Measurements from ENCODE around the gene PDZD4.

Gene PDZD4

DNA sequence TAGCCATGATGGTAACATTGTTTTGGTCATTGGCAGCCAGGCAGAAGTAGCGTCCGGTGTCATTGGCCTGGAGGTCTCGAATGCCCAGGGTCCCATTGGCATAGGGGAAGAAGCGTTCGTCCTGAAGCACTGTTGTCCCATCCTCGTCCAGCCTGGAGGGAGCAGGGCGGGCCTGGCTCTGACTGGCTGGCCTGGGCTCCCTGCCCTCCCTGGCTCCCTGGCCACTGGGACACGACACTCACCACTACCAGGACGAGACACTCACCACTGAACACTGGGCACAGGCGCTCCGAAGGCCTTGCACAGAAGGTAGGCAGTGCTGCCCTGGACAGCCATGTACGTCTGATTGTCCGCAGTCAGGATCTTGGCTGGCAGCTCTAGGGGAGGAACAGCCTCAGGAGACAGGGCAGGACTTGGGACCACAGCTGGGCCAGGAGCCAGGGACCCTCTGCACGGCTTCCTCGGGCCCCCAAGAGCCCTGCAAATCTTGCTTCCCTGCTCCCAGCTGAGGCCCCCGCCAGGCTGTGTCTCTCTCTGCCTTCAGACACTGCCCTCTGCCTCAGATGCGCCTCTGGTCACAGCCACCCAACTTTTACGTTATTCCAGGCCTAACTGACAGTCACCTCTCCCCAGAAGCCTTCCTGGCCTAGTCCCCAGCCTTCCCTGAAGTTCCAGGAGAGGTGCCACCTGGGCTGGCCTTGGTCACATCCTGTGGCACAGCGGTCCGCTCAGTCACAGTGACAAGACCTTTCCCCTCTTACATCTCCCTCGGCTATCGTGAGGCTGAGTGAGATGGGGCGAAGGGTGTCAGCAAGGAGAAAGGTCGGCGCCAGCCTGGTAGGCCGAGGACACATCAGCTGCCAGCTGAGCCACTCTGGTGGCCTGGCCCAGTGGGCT, 38.5 kb upstream of the PDZD4 start:
- no peak for FAIRE-seq
- TF ChIP-seq PAX5 (IDR thresholded peaks at IDR 0.05; ENCODE audit: insufficient read depth, low read length, severe bottlenecking) (no peak), TAF1 (IDR thresholded peaks at IDR 0.05; ENCODE audit: low read depth, low read length) (no peak), POLR2A (IDR thresholded peaks at IDR 0.05; ENCODE audit: low read depth, low read length) (no peak), SPI1 (IDR thresholded peaks at IDR 0.05; ENCODE audit: low read depth, low read length) (no peak), POLR2AphosphoS5 (IDR thresholded peaks at IDR 0.05; ENCODE audit: low read depth, low read length) (no peak), POU2F2 (IDR thresholded peaks at IDR 0.05; ENCODE audit: low read depth, low read length) (no peak)
- DNase-seq (ENCODE audit: insufficient read length, low spot score) = peak; percentile 3

DNA sequence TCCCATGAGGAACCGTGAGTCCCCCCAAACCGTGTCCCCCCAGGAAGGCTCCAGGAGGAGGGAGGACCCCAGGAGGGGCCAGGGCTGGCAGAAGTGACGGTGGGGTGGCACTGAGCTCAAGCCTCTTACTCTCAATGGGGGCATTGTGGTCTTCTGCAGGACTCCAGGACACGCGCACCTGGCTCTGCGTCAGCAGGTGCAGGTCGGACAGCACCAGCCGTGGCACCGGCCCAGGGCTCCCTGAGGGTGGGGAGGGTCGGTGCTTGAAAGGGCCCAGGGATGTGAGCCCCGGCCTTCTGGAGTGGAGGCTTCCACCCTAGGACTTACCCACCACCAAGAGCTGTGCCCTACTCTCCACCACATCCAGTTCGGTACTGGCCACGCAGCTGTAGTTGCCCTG, 37.3 kb upstream of the PDZD4 start:
- DNase-seq (ENCODE audit: insufficient read length, low spot score) = no peak
- no peak for FAIRE-seq
- TF ChIP-seq POU2F2 (IDR thresholded peaks at IDR 0.05; ENCODE audit: low read depth, low read length) (no peak), PAX5 (IDR thresholded peaks at IDR 0.05; ENCODE audit: insufficient read depth, low read length, severe bottlenecking) (no peak), POLR2AphosphoS5 (IDR thresholded peaks at IDR 0.05; ENCODE audit: low read depth, low read length) (no peak), SPI1 (IDR thresholded peaks at IDR 0.05; ENCODE audit: low read depth, low read length) (no peak), TAF1 (IDR thresholded peaks at IDR 0.05; ENCODE audit: low read depth, low read length) (no peak), POLR2A (IDR thresholded peaks at IDR 0.05; ENCODE audit: low read depth, low read length) (no peak)

DNA sequence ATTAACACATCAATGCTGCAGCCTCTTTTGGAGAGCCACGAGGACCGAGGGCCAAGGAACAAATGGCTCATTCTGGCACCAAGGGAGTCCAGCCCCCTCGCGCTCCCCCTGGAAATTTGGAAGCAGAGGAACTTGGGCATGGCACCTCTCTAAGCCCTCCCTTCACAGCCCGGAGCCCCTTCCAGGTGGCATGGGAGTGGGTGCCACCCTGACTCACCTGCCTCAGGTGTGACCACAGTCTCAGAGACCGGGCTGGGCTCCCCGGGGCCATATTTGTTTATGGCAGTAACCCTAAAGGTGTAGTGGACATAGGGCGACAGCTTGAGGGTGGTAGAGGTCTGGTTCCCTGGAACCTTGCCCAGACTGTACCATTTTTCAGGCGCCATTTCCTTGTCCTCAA, 36.8 kb upstream of the PDZD4 start:
- DNase-seq (ENCODE audit: insufficient read length, low spot score) = peak; percentile 2
- no peak for FAIRE-seq
- no peak for TF ChIP-seq POLR2A (IDR thresholded peaks at IDR 0.05; ENCODE audit: low read depth, low read length)
- TF ChIP-seq SPI1 (IDR thresholded peaks at IDR 0.05; ENCODE audit: low read depth, low read length) = no peak
- no peak for TF ChIP-seq TAF1 (IDR thresholded peaks at IDR 0.05; ENCODE audit: low read depth, low read length)
- TF ChIP-seq POU2F2 (IDR thresholded peaks at IDR 0.05; ENCODE audit: low read depth, low read length) = no peak
- TF ChIP-seq PAX5 (IDR thresholded peaks at IDR 0.05; ENCODE audit: insufficient read depth, low read length, severe bottlenecking) = no peak
- TF ChIP-seq POLR2AphosphoS5 (IDR thresholded peaks at IDR 0.05; ENCODE audit: low read depth, low read length) = no peak

DNA sequence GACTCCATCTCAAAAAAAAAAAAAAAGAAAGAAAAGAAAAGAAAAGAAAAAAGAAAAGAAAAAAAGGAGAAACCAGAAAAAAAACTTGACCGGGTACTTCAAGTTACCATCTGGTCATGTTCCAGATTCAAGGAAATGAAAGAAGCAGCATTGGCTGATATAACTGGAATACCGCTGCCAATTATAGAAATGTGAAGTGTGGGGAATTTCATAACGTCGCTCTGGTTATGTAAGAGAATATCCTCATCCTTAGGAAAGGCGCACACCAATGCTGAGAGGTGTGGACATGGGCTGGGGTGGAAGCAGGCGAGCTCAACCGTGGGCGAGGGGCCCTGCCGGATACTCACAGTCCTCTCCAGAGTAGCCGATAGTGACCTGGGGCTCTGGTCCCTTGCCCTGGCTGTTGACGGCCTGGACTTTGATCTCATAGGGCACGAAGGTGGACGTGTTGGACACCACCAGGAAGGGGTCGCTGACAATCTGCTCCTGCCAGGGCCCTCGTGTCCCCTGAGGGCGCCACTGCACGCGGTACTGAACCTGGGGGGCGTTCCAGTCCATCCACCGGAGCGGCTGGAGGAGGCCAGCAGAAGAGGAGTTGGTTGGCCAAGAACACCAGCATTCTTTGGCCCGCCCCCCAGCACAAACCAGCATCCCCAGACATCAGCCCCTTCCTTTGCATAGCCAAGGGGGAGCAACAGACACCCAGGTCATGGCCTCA, 36.1 kb upstream of the PDZD4 start:
- TF ChIP-seq POU2F2 (IDR thresholded peaks at IDR 0.05; ENCODE audit: low read depth, low read length) = no peak
- no peak for TF ChIP-seq PAX5 (IDR thresholded peaks at IDR 0.05; ENCODE audit: insufficient read depth, low read length, severe bottlenecking)
- TF ChIP-seq SPI1 (IDR thresholded peaks at IDR 0.05; ENCODE audit: low read depth, low read length) = no peak
- no peak for TF ChIP-seq POLR2A (IDR thresholded peaks at IDR 0.05; ENCODE audit: low read depth, low read length)
- no peak for TF ChIP-seq TAF1 (IDR thresholded peaks at IDR 0.05; ENCODE audit: low read depth, low read length)
- no peak for TF ChIP-seq POLR2AphosphoS5 (IDR thresholded peaks at IDR 0.05; ENCODE audit: low read depth, low read length)
- no peak for DNase-seq (ENCODE audit: insufficient read length, low spot score)
- FAIRE-seq = no peak

DNA sequence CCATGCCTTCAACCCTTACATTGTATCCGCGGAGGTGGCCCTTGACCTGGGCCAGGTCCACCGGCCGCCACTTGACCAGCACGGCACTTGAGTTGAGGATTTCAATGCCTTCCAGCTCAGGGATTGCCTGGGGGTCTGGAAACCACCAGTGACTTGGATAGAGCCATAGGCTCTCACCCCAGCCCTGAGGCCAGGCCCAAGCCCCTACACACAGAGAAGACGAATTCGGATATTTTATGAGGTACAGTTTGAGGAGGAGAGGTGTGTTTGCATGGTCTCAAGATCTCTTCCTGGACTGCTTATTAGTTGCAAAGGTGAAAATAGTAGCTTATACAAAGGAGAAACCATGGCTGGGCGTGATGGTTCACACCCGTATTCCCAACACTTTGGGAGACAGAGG, 35.3 kb upstream of the PDZD4 start:
- FAIRE-seq (no peak), DNase-seq (ENCODE audit: insufficient read length, low spot score) (no peak)
- TF ChIP-seq SPI1 (IDR thresholded peaks at IDR 0.05; ENCODE audit: low read depth, low read length) = no peak
- no peak for TF ChIP-seq PAX5 (IDR thresholded peaks at IDR 0.05; ENCODE audit: insufficient read depth, low read length, severe bottlenecking)
- no peak for TF ChIP-seq POU2F2 (IDR thresholded peaks at IDR 0.05; ENCODE audit: low read depth, low read length)
- no peak for TF ChIP-seq POLR2AphosphoS5 (IDR thresholded peaks at IDR 0.05; ENCODE audit: low read depth, low read length)
- no peak for TF ChIP-seq POLR2A (IDR thresholded peaks at IDR 0.05; ENCODE audit: low read depth, low read length)
- no peak for TF ChIP-seq TAF1 (IDR thresholded peaks at IDR 0.05; ENCODE audit: low read depth, low read length)

DNA sequence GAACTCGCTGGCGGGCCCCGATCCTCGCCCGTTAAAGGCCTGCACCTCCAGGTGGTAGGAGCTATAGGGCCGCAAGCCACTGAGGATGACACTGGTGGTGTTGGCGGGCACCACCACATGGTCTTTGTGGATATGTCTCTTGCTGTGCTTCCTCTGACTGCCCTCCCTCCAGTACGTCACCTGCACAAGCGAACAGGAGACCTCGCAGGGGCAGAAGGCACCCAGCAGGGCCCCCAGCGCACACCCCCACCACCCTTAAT, 34.9 kb upstream of the PDZD4 start:
- TF ChIP-seq POLR2AphosphoS5 (IDR thresholded peaks at IDR 0.05; ENCODE audit: low read depth, low read length) (no peak), TAF1 (IDR thresholded peaks at IDR 0.05; ENCODE audit: low read depth, low read length) (no peak), PAX5 (IDR thresholded peaks at IDR 0.05; ENCODE audit: insufficient read depth, low read length, severe bottlenecking) (no peak), POLR2A (IDR thresholded peaks at IDR 0.05; ENCODE audit: low read depth, low read length) (no peak), SPI1 (IDR thresholded peaks at IDR 0.05; ENCODE audit: low read depth, low read length) (no peak), POU2F2 (IDR thresholded peaks at IDR 0.05; ENCODE audit: low read depth, low read length) (no peak)
- FAIRE-seq (no peak), DNase-seq (ENCODE audit: insufficient read length, low spot score) (peak; percentile 2)

DNA sequence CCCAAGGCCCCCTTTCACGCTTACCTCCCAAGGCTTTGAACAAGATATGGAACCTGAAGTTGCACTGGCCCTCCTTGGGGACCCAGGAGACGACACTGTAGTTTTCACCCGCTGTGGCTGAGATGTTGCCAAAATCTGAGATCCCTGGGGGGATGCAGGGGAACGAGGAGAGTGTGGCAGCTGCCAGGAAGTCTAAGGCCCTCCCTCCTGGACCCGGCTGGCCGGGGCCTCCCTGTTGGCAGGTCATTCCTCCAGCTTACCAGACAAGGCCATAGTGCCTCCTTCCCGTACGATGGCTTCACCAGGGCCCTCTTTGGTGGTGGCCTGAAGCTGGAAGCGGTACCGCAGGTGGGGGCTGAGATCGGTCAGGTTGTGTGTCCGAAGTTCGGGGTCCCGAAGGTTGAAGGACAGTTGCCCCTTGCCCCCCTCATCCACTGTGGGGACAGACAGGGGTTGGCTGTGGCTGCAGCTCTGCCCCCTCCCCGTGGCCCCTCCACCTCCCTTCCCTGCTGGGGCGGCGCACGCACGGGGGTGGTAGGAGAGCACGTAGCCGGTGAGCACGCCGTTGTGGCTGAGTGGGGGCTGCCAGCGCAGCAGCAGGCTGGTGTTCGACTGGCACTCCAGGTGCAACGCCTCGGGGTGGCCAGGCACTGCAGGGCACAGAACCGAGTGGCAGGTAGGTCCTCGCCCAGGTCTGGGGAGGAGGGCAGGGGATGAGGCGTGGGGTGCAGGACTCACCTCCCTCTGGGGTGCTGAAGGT, 34.4 kb upstream of the PDZD4 start:
- TF ChIP-seq PAX5 (IDR thresholded peaks at IDR 0.05; ENCODE audit: insufficient read depth, low read length, severe bottlenecking) (no peak), POLR2A (IDR thresholded peaks at IDR 0.05; ENCODE audit: low read depth, low read length) (no peak), TAF1 (IDR thresholded peaks at IDR 0.05; ENCODE audit: low read depth, low read length) (no peak), POLR2AphosphoS5 (IDR thresholded peaks at IDR 0.05; ENCODE audit: low read depth, low read length) (no peak), SPI1 (IDR thresholded peaks at IDR 0.05; ENCODE audit: low read depth, low read length) (no peak)
- DNase-seq (ENCODE audit: insufficient read length, low spot score) (peak; percentile 1), FAIRE-seq (no peak)

DNA sequence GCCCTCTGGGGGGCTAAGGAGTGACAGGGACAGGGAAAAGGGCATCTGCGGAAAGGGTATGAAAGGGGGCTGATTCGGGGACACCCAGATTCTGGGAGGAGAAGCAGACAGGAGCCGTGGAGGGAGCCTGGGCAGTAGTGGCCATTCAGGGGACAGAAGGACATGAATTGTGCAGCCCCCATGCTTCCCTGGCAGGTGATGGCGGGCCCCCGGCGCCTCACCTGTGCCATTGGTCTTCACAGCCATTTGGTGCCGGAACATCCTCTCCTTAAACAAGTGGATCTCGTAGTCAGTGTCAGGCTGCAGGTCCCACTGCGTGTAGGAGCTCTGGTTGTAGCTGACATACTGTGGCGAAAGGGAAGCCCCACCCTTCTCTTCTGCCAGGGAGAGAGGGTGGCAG, 33.8 kb upstream of the PDZD4 start:
- FAIRE-seq = no peak
- peak; percentile 3 for DNase-seq (ENCODE audit: insufficient read length, low spot score)
- no peak for TF ChIP-seq POU2F2 (IDR thresholded peaks at IDR 0.05; ENCODE audit: low read depth, low read length)
- no peak for TF ChIP-seq TAF1 (IDR thresholded peaks at IDR 0.05; ENCODE audit: low read depth, low read length)
- no peak for TF ChIP-seq POLR2AphosphoS5 (IDR thresholded peaks at IDR 0.05; ENCODE audit: low read depth, low read length)
- TF ChIP-seq SPI1 (IDR thresholded peaks at IDR 0.05; ENCODE audit: low read depth, low read length) = no peak
- no peak for TF ChIP-seq POLR2A (IDR thresholded peaks at IDR 0.05; ENCODE audit: low read depth, low read length)
- no peak for TF ChIP-seq PAX5 (IDR thresholded peaks at IDR 0.05; ENCODE audit: insufficient read depth, low read length, severe bottlenecking)

Measured in GM12891 (cell line).